Femur (tissue), 1 donor: ENCODE measurements around the gene CHCHD6.
"Not testable (repeated sequence)": the region's sequence is repeated elsewhere in the genome, so short reads cannot be mapped to it uniquely, and the experiment has no call there.

Source experiments
- DNase-seq: peaks from one replicate; pipeline ENCODE4 v3.0.0-alpha.2; 2017

Gene CHCHD6

GRCh38 chr3:126773167-126773566 is 69.1 kb downstream of the CHCHD6 start:
- no peak for DNase-seq

DNA sequence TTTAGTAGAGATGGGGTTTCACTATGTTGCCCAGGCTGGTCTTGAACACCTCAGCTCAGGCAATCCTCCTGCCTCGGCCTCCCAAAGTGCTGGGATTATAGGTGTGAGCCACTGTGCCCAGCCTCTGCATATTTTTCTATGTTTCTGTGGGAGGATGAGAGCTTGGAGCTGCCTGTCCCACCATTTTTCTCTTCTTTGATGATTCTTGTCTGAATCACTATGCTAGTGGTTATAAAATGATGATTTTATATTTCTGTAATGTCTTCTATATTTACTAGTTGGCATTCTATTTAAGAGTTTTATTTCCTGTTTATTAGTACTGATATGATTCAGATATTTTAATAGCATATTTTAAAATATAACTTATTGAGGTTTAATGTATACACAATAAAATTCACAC is 69.7 kb downstream of the CHCHD6 start:
- DNase-seq: no peak

- DNase-seq: no peak
Observed at GRCh38 chr3:126777366-126777765, 73.3 kb downstream of the CHCHD6 start.

DNA sequence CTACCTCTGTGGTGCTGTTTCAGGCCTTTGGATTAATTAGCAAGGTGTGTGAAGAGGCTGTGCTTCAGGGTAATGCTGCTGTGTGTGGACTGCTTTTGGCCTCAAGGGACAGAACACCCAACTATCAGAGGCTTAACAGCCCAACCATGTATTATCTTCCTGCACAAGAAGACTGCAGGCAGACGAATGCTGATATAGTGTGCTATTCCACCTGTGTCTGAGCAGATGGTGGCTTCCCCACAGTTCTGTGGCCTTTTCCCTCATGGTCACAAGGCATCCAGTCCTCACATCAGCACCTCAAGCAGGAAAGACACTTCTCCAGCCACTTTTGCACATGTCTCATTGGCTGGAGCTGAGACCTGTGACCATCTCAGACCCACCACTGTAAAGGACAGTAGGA is 76.6 kb downstream of the CHCHD6 start:
- DNase-seq: no peak

- no peak for DNase-seq
Observed at GRCh38 chr3:126781406-126781805, 77.4 kb downstream of the CHCHD6 start.

- DNase-seq: peak; percentile 85
Observed at GRCh38 chr3:126781889-126782491, 78.0 kb downstream of the CHCHD6 start.

GRCh38 chr3:126782536-126782935 is 78.5 kb downstream of the CHCHD6 start:
- peak; percentile 48 for DNase-seq

DNA sequence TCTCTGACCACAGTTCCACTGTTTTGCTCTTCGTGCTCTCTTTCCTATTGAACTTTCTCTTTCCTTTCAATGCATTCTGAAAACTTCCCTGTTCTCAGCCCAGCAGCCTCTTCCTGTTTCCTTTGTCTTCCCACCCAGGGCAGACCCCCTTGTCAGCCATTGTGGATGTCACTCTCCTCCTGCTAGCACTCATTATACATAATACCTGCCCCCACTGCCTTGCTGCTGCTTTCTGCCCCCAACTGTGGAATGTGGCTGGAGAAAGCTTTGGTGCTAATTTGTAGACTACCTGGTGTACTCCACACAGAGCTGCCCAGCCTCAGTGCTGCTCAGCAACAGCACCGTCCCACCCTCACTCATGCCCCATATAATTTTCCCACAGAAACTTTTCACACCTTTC is 80.2 kb downstream of the CHCHD6 start:
- DNase-seq: no peak

DNA sequence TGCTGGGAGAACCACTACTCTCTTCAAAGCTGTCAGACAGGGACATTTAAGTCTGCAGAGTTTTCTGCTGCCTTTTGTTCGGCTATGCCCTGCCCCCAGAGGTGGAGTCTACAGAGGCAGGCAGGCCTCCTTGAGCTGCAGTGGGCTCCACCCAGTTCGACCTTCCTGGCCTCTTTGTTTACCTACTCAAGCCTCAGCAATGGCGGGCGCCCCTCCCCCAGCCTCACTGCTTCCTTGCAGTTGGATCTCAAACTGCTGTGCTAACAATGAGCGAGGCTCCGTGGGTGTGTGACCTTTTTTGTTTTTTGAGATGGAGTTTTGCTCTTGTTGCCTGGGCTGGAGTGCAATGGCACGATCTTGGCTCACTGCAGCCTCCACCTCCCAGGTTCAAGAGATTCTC is 87.3 kb downstream of the CHCHD6 start:
- not testable (repeated sequence) for DNase-seq

- no peak for DNase-seq
Observed at GRCh38 chr3:126792998-126793397, 89.0 kb downstream of the CHCHD6 start.

DNA sequence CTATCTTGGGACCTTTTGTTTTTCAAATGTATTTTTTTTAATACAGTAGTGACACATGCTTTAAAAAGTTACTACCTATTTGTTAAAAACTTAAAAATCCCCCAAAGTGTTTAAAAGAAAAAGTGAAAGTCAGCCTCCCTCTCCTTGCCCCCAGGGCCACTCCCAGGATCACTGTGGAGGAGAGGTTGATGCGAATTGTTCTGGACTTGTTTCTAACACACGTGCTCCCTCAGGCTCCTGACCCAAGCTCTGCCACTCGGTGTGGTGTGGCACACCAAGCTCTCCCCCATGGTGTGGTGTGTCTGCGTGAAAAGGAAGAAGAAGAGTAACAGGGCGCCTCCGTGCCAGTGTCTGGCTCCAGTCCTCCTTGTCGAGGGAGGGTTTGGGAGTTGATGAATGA is 93.5 kb downstream of the CHCHD6 start:
- no peak for DNase-seq

GRCh38 chr3:126798521-126798920 is 94.5 kb downstream of the CHCHD6 start:
- DNase-seq: no peak

DNA sequence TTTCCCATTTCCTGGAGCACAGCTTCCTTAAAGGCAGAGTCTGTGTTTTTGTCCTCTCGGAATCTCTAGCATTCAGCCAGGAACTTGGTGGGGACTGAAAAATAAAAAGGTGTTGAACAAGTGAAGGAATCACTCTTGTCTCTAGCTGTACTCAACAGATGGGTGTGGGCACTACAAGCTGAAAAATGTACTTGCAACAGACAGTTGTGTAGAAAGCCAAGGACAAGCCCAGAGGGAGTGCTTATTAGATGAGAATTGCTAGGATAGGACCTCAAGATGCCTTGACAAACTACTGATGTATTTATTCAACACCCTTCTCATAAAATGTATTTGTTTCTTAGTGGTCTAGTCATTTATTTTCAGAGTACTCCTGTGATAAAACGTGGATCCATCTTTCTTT is 95.1 kb downstream of the CHCHD6 start:
- no peak for DNase-seq

- not testable (repeated sequence) for DNase-seq
Observed at GRCh38 chr3:126801312-126801711, 97.3 kb downstream of the CHCHD6 start.

DNA sequence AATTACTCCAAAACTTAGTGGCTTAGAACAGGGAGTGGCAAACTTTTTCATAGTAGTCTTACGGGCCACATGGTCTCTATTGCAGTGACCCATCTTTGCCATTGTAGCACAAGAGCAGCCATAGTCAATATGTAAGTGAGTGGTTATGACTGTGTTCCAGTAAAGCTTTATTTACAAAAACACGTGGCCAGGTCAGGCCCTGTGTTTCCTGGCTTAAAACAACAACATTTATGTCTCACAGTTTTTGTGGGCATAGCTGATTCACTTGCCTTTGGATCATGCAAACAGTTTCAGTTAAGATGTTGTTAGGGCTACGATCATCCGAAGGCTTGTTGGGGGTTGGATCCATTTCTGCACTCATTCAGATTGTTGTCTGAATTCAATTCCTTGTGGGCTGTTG is 103.8 kb downstream of the CHCHD6 start:
- no peak for DNase-seq

GRCh38 chr3:126811530-126811929 is 107.5 kb downstream of the CHCHD6 start:
- no peak for DNase-seq

- no peak for DNase-seq
Observed at GRCh38 chr3:126816298-126816697, 112.3 kb downstream of the CHCHD6 start.

DNA sequence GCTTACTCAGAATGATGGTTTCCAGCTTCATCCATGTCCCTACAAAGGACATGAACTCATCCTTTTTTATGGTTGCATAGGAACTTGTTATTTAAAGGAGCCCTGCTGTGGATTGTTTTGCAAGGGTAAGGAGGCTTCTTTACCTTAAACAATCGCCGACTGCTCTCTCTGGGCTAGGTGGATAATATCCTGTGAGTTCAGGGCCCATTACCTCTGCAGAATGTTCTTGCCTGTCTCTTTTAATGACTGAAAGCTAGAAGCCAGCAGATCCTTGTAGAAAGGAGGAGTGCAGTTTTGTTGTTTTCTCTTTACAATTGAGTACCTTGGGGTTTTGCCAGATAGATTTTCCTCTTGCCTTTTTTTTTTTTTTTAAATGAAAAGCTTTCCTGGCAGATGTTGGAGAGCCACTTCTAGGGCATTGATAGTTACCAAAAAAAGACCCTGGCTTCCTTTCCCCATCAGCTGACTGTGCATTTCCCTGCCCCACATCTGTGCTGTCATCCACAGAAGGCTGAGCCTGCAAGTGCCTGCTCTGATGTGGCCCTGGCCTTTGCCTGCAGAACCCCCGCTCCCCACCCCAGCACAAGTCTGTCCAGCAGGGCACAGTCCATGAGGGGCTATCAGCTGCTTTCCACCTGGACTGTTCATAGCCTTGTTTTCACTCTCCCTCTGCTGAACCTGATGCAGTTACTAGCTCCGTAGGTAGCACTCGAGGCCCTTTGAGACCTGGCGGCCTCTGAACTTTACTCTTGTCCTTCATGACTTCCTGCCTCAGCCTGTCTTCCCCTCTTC is 113.1 kb downstream of the CHCHD6 start:
- DNase-seq: no peak

- no peak for DNase-seq
Observed at GRCh38 chr3:126817781-126818180, 113.7 kb downstream of the CHCHD6 start.

GRCh38 chr3:126818400-126819095 is 114.5 kb downstream of the CHCHD6 start:
- no peak for DNase-seq

DNA sequence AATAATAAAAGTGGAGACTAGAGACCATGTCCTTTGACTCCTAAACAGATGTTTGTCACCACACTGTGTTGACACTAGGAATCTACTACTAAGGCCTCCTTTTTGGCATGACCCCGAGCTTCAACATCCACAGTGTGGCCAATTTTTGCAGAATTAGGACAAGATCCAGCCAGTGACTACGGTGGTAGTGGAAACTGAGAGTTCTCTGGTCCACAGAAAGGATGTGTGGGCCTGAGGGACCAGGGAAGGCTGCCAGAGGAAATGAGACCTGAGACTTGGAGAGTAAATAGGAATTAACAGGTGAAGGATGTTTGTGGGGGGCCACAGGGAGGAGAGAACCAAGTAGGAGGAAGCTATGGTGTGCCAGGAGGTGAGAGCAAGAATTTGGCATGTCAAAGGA is 122.7 kb downstream of the CHCHD6 start:
- DNase-seq: no peak

DNA sequence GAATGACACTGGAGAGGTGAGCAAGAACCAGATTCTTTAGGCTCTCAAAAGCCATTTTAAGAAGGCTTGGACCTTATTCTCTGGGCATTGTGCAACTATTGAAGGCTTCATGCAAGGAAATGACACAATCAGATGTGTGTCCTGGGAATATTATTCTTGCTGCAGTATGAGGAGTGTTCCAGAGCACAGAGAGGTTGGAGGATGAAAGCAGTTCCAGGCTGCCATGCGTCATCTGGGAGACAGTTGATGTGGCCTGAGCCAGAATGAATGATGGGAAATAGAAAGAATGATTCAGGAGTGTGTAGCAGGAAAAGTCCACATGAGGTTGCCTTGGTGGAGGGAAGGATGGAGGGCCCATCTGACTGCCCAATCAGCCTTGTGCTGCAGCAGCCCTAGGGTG is 123.1 kb downstream of the CHCHD6 start:
- no peak for DNase-seq

- no peak for DNase-seq
Observed at GRCh38 chr3:126828306-126828705, 124.3 kb downstream of the CHCHD6 start.

DNA sequence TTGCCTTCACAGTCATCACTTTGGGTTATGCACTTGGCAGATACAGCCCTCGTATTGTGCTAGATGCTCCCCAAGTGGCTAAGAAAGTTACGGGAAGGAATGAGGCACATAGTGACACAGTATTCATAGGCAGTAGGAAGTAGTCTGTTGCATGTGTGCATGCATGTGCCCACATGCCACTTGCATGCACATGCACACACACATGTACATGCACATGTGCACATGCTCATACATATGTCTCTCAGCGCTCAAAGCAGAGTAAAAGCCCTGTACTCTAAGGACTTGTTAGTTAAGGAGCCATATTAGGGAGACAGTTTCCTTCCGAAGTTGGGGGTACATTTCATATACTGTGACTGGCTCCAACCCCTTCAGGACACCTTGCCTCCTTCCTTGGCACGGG is 128.9 kb downstream of the CHCHD6 start:
- no peak for DNase-seq
